Spleen (tissue), 11 donors: ENCODE measurements around the gene NOXO1. TPM values are rescaled to one million over a fixed set of nuclear protein-coding genes. Genes with fewer than 3 reads are reported as not detected.

ENCODE experiments used
- DNase-seq: peaks from one replicate; pipeline ENCODE4 v3.0.0-alpha.2; 2020
- H3K27ac ChIP-seq, 8 donors: fragments of 200-600 bp; sonication (generic) in 7 of 8; 1 replicate in 4 of 8; 2 replicates in 4 of 8; pipeline versions ENCODE4 v1.5.0 to v1.8.0; 2016 to 2021; ENCODE audit warnings: inconsistent platforms in 4 of 8, mild to moderate bottlenecking in 4 of 8, moderate library complexity in 1 of 8
- H3K27me3 ChIP-seq, 7 donors: fragments of 200-600 bp; sonication (generic) in 6 of 7; replicated peaks in 1 of 7; 1 replicate in 4 of 7; 2 replicates in 3 of 7; pipeline versions ENCODE4 v1.5.0 to v1.8.0; 2016 to 2021; ENCODE audit warnings: inconsistent platforms in 3 of 7, mild to moderate bottlenecking in 1 of 7
- H3K36me3 ChIP-seq, 6 donors: fragments of 200-600 bp; sonication (generic) in 5 of 6; 1 replicate in 4 of 6; 2 replicates in 2 of 6; pipeline versions ENCODE4 v1.5.0 to v1.8.0; 2016 to 2021; ENCODE audit warnings: inconsistent platforms in 2 of 6
- H3K4me1 ChIP-seq, 6 donors: fragments of 200-600 bp; sonication (generic) in 5 of 6; 1 replicate in 3 of 6; 2 replicates in 3 of 6; pipeline versions ENCODE4 v1.5.0 to v1.8.0; 2016 to 2021; ENCODE audit warnings: inconsistent platforms in 3 of 6
- H3K4me3 ChIP-seq, 8 donors: fragments of 200-600 bp; sonication (generic) in 7 of 8; 1 replicate in 4 of 8; 2 replicates in 4 of 8; pipeline versions ENCODE4 v1.5.0 to v1.8.0; 2016 to 2021; ENCODE audit warnings: inconsistent platforms in 4 of 8, mild to moderate bottlenecking in 4 of 8, moderate library complexity in 2 of 8
- H3K9me3 ChIP-seq, 8 donors: fragments of 200-600 bp; sonication (generic) in 7 of 8; 1 replicate in 4 of 8; 2 replicates in 4 of 8; pipeline versions ENCODE4 v1.5.0 to v1.8.0; 2016 to 2021; ENCODE audit warnings: inconsistent platforms in 4 of 8
- POLR2A ChIP-seq, 3 donors: fragments of 450-650 bp; IDR thresholded peaks; one replicate each; pipeline ENCODE4 v1.5.1; 2017; ENCODE audit warnings: antibody characterized with exemption in 3 of 3, mild to moderate bottlenecking in 1 of 3
- POLR2AphosphoS5 ChIP-seq, 3 donors: sonication (generic); formaldehyde crosslinking; IDR thresholded peaks; one replicate each; pipeline ENCODE4 v1.5.1; 2017; ENCODE audit warnings: antibody characterized with exemption in 3 of 3
- WGBS, 5 donors: extraction: QIAGEN DNeasy Blood & Tissue Kit in 3 of 5; methylation state at CpG; one replicate each; pipeline versions ENCODE4 v1.1.5 to v1.1.7; 2013 to 2018; 5-methylcytosine and 5-hydroxymethylcytosine counted together
- intact Hi-C: fragments of 100-400 bp; cut with DNase I; formaldehyde crosslinking; loops from one replicate; pipeline ENCODE4 v1.15.0; 2023; ENCODE audit warnings: low total_unique reads
- polyA plus RNA-seq, 3 donors: library from polyadenylated mRNA; stranded (reverse); fragments of 200-250 nt; gene quantifications; one replicate each; pipeline ENCODE4 v1.2.1, GENCODE V29; 2013
- total RNA-seq, 7 donors: library from RNA; depleted of rRNA in 3 of 7; stranded (reverse); fragments of >200 nt in 3 of 7; fragmentation: NEBNext Ultra II Directional in 4 of 7; extraction: Animal tissue kit (Norgen Biotek cat#: 25700) in 4 of 7; gene quantifications; one replicate each; pipeline versions ENCODE4 v1.1.0 to v1.2.1, GENCODE V29; 2016 to 2021
- TF ChIP-seq, protein P1 (sequence below), 11 experiments: fragments of 200-600 bp in 7 of 11; fragments of 450-650 bp in 4 of 11; sonication (generic) in 4 of 11; IDR thresholded peaks in 8 of 11; conservative IDR thresholded peaks in 3 of 11; 1 replicate in 7 of 11; 2 replicates in 4 of 11; pipeline versions ENCODE4 v1.4.0 to v1.8.0; 2016 to 2021; ENCODE audit warnings: antibody characterized with exemption in 11 of 11, inconsistent platforms in 4 of 11, mild to moderate bottlenecking in 1 of 11
- donor health status: healthy with polysubstance abuse.
- donor health status: DM: no; HTN: no; CAD: no; lungs with moderate emphysema.
- donor health status: DM: no; HTN: no; CAD: no.
- donor health status: Bipolar disorder and iron deficiency.
- donor health status: healthy.
- donor health status: DM: no; HTN: no; CAD: no.
- donor health status: DM: yes; HTN: yes; CAD: no.

Gene NOXO1
- total and polyA plus RNA-seq, 10 donors: 0.30 to 1.4 (median 0.82) TPM; not detected in 4

GRCh38 chr16:1979271-1980029 is 1.8 kb downstream of the NOXO1 start:
- Histone ChIP-seq H3K9me3 (no peaks in the 10 kb centered on the region), H3K27ac (no peak overlapping the region), H3K4me1 (peaks cover 5 to 39% (median 21%) of the 10 kb centered on the region in 6 donors), H3K36me3 (peaks cover 23 to 52% (median 46%) of the 10 kb centered on the region in 6 donors), H3K27me3 (peaks cover 3 to 93% (median 41%) of the 10 kb centered on the region in 7 donors), H3K4me3 (peak overlapping the region in 1 of 8 donors; percentile 1)
- WGBS, 5 donors: 9 to 32% (median 24%) methylated on average over 12 to 70 of the region's 70 CpGs
- no peak for DNase-seq
- intact Hi-C loops: no loop called here
- TF ChIP-seq, protein P1, sequence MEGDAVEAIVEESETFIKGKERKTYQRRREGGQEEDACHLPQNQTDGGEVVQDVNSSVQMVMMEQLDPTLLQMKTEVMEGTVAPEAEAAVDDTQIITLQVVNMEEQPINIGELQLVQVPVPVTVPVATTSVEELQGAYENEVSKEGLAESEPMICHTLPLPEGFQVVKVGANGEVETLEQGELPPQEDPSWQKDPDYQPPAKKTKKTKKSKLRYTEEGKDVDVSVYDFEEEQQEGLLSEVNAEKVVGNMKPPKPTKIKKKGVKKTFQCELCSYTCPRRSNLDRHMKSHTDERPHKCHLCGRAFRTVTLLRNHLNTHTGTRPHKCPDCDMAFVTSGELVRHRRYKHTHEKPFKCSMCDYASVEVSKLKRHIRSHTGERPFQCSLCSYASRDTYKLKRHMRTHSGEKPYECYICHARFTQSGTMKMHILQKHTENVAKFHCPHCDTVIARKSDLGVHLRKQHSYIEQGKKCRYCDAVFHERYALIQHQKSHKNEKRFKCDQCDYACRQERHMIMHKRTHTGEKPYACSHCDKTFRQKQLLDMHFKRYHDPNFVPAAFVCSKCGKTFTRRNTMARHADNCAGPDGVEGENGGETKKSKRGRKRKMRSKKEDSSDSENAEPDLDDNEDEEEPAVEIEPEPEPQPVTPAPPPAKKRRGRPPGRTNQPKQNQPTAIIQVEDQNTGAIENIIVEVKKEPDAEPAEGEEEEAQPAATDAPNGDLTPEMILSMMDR (IDR thresholded peaks at IDR 0.05 in 8 of 11, conservative IDR thresholded peaks at IDR 0.05 in 3 of 11): no peak
- no peak for TF ChIP-seq POLR2A (IDR thresholded peaks at IDR 0.05)
- peak in 2 of 3 donors; percentile 38 to 49 for TF ChIP-seq POLR2AphosphoS5 (IDR thresholded peaks at IDR 0.05)

DNA sequence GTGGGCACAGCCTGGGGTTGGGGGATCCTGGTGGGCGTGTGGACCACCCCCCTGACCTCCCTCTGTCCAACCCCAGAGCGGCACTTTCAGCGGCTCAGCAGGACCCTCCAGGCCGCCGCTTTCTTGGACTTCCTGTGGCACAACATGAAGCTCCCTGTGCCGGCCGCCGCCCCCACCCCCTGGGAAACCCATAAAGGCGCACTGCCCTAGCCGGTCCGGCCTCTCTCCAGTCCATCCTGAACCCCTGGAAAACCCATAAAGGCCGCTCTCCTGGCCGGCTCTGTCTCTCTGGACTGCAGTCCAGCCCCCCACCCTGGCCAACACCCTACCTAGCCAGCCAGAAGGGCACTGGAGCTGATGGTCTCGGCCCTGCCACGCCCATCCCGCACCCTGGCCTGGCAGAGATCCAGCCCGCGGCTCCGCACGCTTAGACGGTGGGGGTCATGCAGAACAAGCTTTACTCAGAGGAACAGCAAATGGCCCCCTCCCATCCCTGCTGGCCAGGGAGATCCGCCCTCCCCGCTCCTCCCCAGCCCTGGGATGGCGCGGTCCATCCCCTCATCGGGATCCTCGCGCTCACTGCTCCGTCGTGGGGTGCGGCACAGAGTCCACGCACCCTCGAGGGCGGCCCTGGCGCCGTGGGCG is 2.7 kb downstream of the NOXO1 start:
- DNase-seq: no peak
- Histone ChIP-seq H3K4me1 (peaks cover 6 to 41% (median 20%) of the 10 kb centered on the region in 6 donors), H3K27ac (no peak overlapping the region), H3K27me3 (peaks cover 3 to 100% (median 41%) of the 10 kb centered on the region in 7 donors), H3K36me3 (peaks cover 23 to 60% (median 52%) of the 10 kb centered on the region in 6 donors), H3K4me3 (no peak overlapping the region), H3K9me3 (no peaks in the 10 kb centered on the region)
- whole genome bisulfite sequencing, 5 donors: 77 to 90% (median 88%) methylated on average over 29 to 37 of the region's 37 CpGs
- intact Hi-C loops: no loop called here
- TF ChIP-seq, protein P1 (IDR thresholded peaks at IDR 0.05 in 8 of 11, conservative IDR thresholded peaks at IDR 0.05 in 3 of 11): no peak
- no peak for TF ChIP-seq POLR2A (IDR thresholded peaks at IDR 0.05)
- no peak for TF ChIP-seq POLR2AphosphoS5 (IDR thresholded peaks at IDR 0.05)

- DNase-seq: no peak
- intact Hi-C loops: no loop called here
- TF ChIP-seq POLR2A (IDR thresholded peaks at IDR 0.05) (no peak), POLR2AphosphoS5 (IDR thresholded peaks at IDR 0.05) (no peak)
- TF ChIP-seq, protein P1 (IDR thresholded peaks at IDR 0.05 in 8 of 11, conservative IDR thresholded peaks at IDR 0.05 in 3 of 11): no peak
- Histone ChIP-seq H3K4me1 (peaks cover 7 to 41% (median 20%) of the 10 kb centered on the region in 6 donors), H3K27ac (no peak overlapping the region), H3K9me3 (no peaks in the 10 kb centered on the region), H3K36me3 (peaks cover 23 to 63% (median 52%) of the 10 kb centered on the region in 6 donors), H3K4me3 (no peak overlapping the region), H3K27me3 (peaks cover 3 to 94% (median 41%) of the 10 kb centered on the region in 7 donors)
- 94 to 99% (median 97%) methylated on average over 14 to 18 of the region's 18 CpGs for WGBS, 5 donors
These were observed 3.4 kb downstream of the NOXO1 start for GRCh38 chr16:1977875-1978268.
